HepG2 (cell line): ENCODE results near the gene OTOP2. TPM values are rescaled to one million over a fixed set of nuclear protein-coding genes. Genes with fewer than 3 reads are reported as not detected.
A peak's percentile ranks its signal among the peaks of the same experiment; 100 is the strongest.

Experiments
- AFF4 ChIP-seq: sonication (generic); formaldehyde crosslinking; IDR thresholded peaks from 2 replicates; pipeline ENCODE4 v1.4.0; 2020; ENCODE audit warnings: missing genetic modification reagents
- E2F1 ChIP-seq: sonication (generic); formaldehyde crosslinking; IDR thresholded peaks from 2 replicates; pipeline ENCODE4 v1.5.0; 2020; ENCODE audit warnings: missing genetic modification reagents
- E2F2 ChIP-seq: sonication (generic); formaldehyde crosslinking; IDR thresholded peaks from 2 replicates; pipeline ENCODE4 v1.4.0; 2020; ENCODE audit warnings: missing genetic modification reagents, borderline replicate concordance
- HNRNPH1 ChIP-seq: fragments of 200-400 bp; formaldehyde crosslinking; optimal IDR thresholded peaks from 2 replicates; pipeline ENCODE3; 2017; ENCODE audit warnings: mild to moderate bottlenecking, low read depth, low read length
- HNRNPL ChIP-seq: fragments of 200-400 bp; formaldehyde crosslinking; IDR thresholded peaks from 2 replicates; pipeline ENCODE4 v1.6.1; 2017; ENCODE audit warnings: mild to moderate bottlenecking, low read depth, low read length
- KMT2B ChIP-seq: IDR thresholded peaks from 2 replicates; pipeline ENCODE4 v1.6.1; 2016; ENCODE audit warnings: missing genetic modification reagents, missing compliant biosample characterization
- LRRFIP1 ChIP-seq: sonication (generic); formaldehyde crosslinking; conservative IDR thresholded peaks from 2 replicates; pipeline ENCODE4 v1.4.0; 2020; ENCODE audit warnings: missing genetic modification reagents
- MAF1 ChIP-seq: sonication (generic); formaldehyde crosslinking; IDR thresholded peaks from 2 replicates; pipeline ENCODE4 v1.5.0; 2020; ENCODE audit warnings: missing genetic modification reagents, borderline replicate concordance
- PRDM15 ChIP-seq: sonication (generic); formaldehyde crosslinking; IDR thresholded peaks from 2 replicates; pipeline ENCODE4 v1.4.0; 2020; ENCODE audit warnings: missing genetic modification reagents
- RBM39 ChIP-seq: fragments of 200-400 bp; formaldehyde crosslinking; IDR thresholded peaks from one replicate; pipeline ENCODE4 v1.6.1; 2018; ENCODE audit warnings: antibody characterized with exemption, mild to moderate bottlenecking, low read depth, low read length; ENCODE audit not compliant: poor library complexity, severe bottlenecking
- ZFP36L1 ChIP-seq: sonication (generic); formaldehyde crosslinking; IDR thresholded peaks from 2 replicates; pipeline ENCODE4 v1.8.0; 2022; ENCODE audit warnings: mild to moderate bottlenecking, missing genetic modification reagents, moderate library complexity
- ZFP82 ChIP-seq: sonication (generic); formaldehyde crosslinking; IDR thresholded peaks from 2 replicates; pipeline ENCODE4 v1.5.1; 2020; ENCODE audit warnings: mild to moderate bottlenecking, missing genetic modification reagents, borderline replicate concordance
- ZKSCAN5 ChIP-seq: sonication (generic); formaldehyde crosslinking; IDR thresholded peaks from 2 replicates; pipeline ENCODE4 v1.5.1; 2020; ENCODE audit warnings: mild to moderate bottlenecking, missing genetic modification reagents
- ZNF205 ChIP-seq: IDR thresholded peaks from 2 replicates; pipeline ENCODE4 v1.6.1; 2018; ENCODE audit warnings: missing biosample characterization, missing genetic modification reagents
- ZNF496 ChIP-seq: sonication (generic); formaldehyde crosslinking; IDR thresholded peaks from 2 replicates; pipeline ENCODE4 v1.8.1; 2023; ENCODE audit warnings: mild to moderate bottlenecking, moderate library complexity, missing genetic modification reagents; ENCODE audit not compliant: insufficient replicate concordance
- ZNF572 ChIP-seq: sonication (generic); formaldehyde crosslinking; IDR thresholded peaks from 2 replicates; pipeline ENCODE4 v1.5.1; 2020; ENCODE audit warnings: mild to moderate bottlenecking, missing genetic modification reagents
- ZSCAN12 ChIP-seq: sonication (generic); formaldehyde crosslinking; IDR thresholded peaks from 2 replicates; pipeline ENCODE4 v1.9.0; 2021; ENCODE audit warnings: mild to moderate bottlenecking, missing genetic modification reagents
- polyA plus RNA-seq, 8 experiments: library from polyadenylated mRNA; depleted of rRNA in 3 of 8; stranded (reverse) in 7 of 8; unstranded in 1 of 8; fragments of >200 nt; fragmentation: Illumina TruSeq in 4 of 8; extraction: Trizol in 4 of 8; gene quantifications; 2 replicates each; pipeline versions ENCODE4 v1.2.1 to v1.2.3, GENCODE V29; 2011 to 2016; ENCODE audit warnings: low read depth in 4 of 8, missing spikeins in 1 of 8, mixed read lengths in 1 of 8; ENCODE audit not compliant: insufficient read depth in 1 of 8
- total RNA-seq, 5 experiments: library from RNA; depleted of rRNA; stranded (reverse); fragments of >200 nt; fragmentation: Illumina TruSeq; extraction: Trizol; gene quantifications; 2 replicates each; pipeline ENCODE4 v1.2.3, GENCODE V29; 2016; ENCODE audit warnings: low read depth in 1 of 5

Gene OTOP2
- total and polyA plus RNA-seq, 2 of the 13 experiments (the other 11 are each of a cell fraction or from before 2014, with no cell fraction given) = not detected

- TF ChIP-seq PRDM15 (CRISPR knock-in tag) = no peak
- no peak for TF ChIP-seq ZNF205 (CRISPR knock-in tag)
- TF ChIP-seq KMT2B (CRISPR knock-in tag) = no peak
- TF ChIP-seq ZFP36L1 (CRISPR knock-in tag) = no peak
- peak; percentile 61; the same call in 1 of the 2 replicates for TF ChIP-seq MAF1
- TF ChIP-seq LRRFIP1 = no peak
- no peak for TF ChIP-seq E2F2 (CRISPR knock-in tag)
- TF ChIP-seq RBM39 = no peak
- TF ChIP-seq ZNF496 = no peak
- no peak for TF ChIP-seq ZFP82 (CRISPR knock-in tag)
- no peak for TF ChIP-seq E2F1 (CRISPR knock-in tag)
- no peak for TF ChIP-seq ZSCAN12 (CRISPR knock-in tag)
- TF ChIP-seq HNRNPH1 = no peak
- no peak for TF ChIP-seq ZNF572 (CRISPR knock-in tag)
- TF ChIP-seq ZKSCAN5 (CRISPR knock-in tag) = no peak
- no peak for TF ChIP-seq AFF4 (CRISPR knock-in tag)
- TF ChIP-seq HNRNPL = no peak
These were observed 37.7 kb downstream of the OTOP2 start (continued) for GRCh38 chr17:74961657-74962350.
